T-cell (primary cell): ENCODE measurements around the gene PNKD. TPM values are rescaled to one million over a fixed set of nuclear protein-coding genes. Genes with fewer than 3 reads are reported as not detected.

Source experiments
- ATAC-seq, 4 experiments: fragments of 200-7000 bp in 3 of 4; fragments of 150-1000 bp in 1 of 4; cut with Tn5 transposase; replicated peaks in 1 of 4; 1 replicate in 3 of 4; 2 replicates in 1 of 4; pipeline ENCODE4 v1.10.0; 2021; ENCODE audit warnings: moderate library complexity in 3 of 4, mild to moderate bottlenecking in 2 of 4, moderate number of reproducible peaks in 1 of 4
- CTCF ChIA-PET, 2 donors: fragments of 300-600 bp; sonication (Branson Sonifier 250); formaldehyde crosslinking; loops; one replicate each; lab custom pipeline; 2022; ENCODE audit warnings: antibody characterized with exemption in 2 of 2; lab: Charles Lee
- POLR2A ChIA-PET, 2 donors: fragments of 300-600 bp; sonication (Branson Sonifier 250); formaldehyde crosslinking; loops; one replicate each; lab custom pipeline; 2022; ENCODE audit warnings: antibody characterized with exemption in 2 of 2; lab: Charles Lee
- DNase-seq, 35 experiments: peaks; one replicate each; pipeline versions ENCODE4 v3.0.0 to v3.0.0-alpha.2; 2013 to 2023
- H3K27ac ChIP-seq: one replicate; pipeline ENCODE4 v1.5.1; 2013; ENCODE audit warnings: low read length
- H3K27me3 ChIP-seq, 2 experiments: replicated peaks in 1 of 2; 1 replicate in 1 of 2; 2 replicates in 1 of 2; pipeline versions ENCODE4 v1.6.1 to v1.7.0; 2013; ENCODE audit warnings: low read length in 1 of 2, mixed read lengths in 1 of 2; ENCODE audit not compliant: control insufficient read depth in 2 of 2, insufficient read depth in 2 of 2; ENCODE audit errors: extremely low read depth in 1 of 2
- H3K36me3 ChIP-seq, 2 donors: 1 replicate in 1 of 2; 2 replicates in 1 of 2; pipeline versions ENCODE4 v1.6.1 to v1.7.0; 2013; ENCODE audit warnings: low read length in 1 of 2; ENCODE audit not compliant: control insufficient read depth in 2 of 2, insufficient read depth in 1 of 2; ENCODE audit errors: extremely low read depth in 1 of 2
- H3K4me1 ChIP-seq, 2 experiments: 1 replicate in 1 of 2; 2 replicates in 1 of 2; pipeline versions ENCODE4 v1.6.1 to v1.7.0; 2013; ENCODE audit warnings: low read length in 2 of 2, mixed read lengths in 1 of 2; ENCODE audit not compliant: insufficient read depth in 2 of 2, control insufficient read depth in 1 of 2; ENCODE audit errors: extremely low read depth in 1 of 2
- H3K4me3 ChIP-seq, 2 donors: 1 replicate in 1 of 2; 2 replicates in 1 of 2; pipeline versions ENCODE4 v1.5.1 to v1.7.0; 2013; ENCODE audit warnings: mild to moderate bottlenecking in 2 of 2, low read length in 1 of 2, moderate library complexity in 1 of 2; ENCODE audit not compliant: control insufficient read depth in 1 of 2; ENCODE audit errors: extremely low read depth in 1 of 2
- H3K9me3 ChIP-seq: 2 replicates; pipeline ENCODE4 v1.7.0; 2013
- H3K27ac Mint-ChIP-seq, 2 donors: one replicate each; pipeline ENCODE4 v1.8.0; 2020 to 2021; ENCODE audit warnings: mild to moderate bottlenecking in 2 of 2, mixed read lengths in 2 of 2
- H3K27me3 Mint-ChIP-seq, 2 donors: one replicate each; pipeline ENCODE4 v1.8.0; 2021 to 2022; ENCODE audit warnings: mixed read lengths in 2 of 2
- H3K36me3 Mint-ChIP-seq: one replicate; pipeline ENCODE4 v1.8.0; 2021; ENCODE audit warnings: mixed read lengths
- H3K4me1 Mint-ChIP-seq, 3 donors: one replicate each; pipeline ENCODE4 v1.8.0; 2020 to 2022; ENCODE audit warnings: mixed read lengths in 3 of 3, mild to moderate bottlenecking in 1 of 3
- H3K4me3 Mint-ChIP-seq, 3 donors: one replicate each; pipeline ENCODE4 v1.8.0; 2020 to 2022; ENCODE audit warnings: mild to moderate bottlenecking in 3 of 3, mixed read lengths in 3 of 3, moderate library complexity in 3 of 3
- H3K9me3 Mint-ChIP-seq, 3 donors: one replicate each; pipeline ENCODE4 v1.8.0; 2020 to 2022; ENCODE audit warnings: mixed read lengths in 3 of 3
- WGBS: methylation state at CpG from one replicate; pipeline ENCODE4 v1.1.5; 2013; ENCODE audit warnings: missing lambda C conversion rate; ENCODE audit not compliant: insufficient coverage; 5-methylcytosine and 5-hydroxymethylcytosine counted together
- total RNA-seq, 35 experiments: library from RNA in 6 of 35; stranded (reverse) in 6 of 35; fragments of 120-200 nt in 1 of 35; gene quantifications; one replicate each; pipeline versions ENCODE4 v1.2.1 to v1.2.4 and lab custom pipeline; 2013 to 2026

PNKD gene
- total RNA-seq, 5 donors from 2014 or later (not counting 1 experiment from before 2014, with no cell fraction given) = 17.4 to 33.1 (median 30.6) TPM

DNA sequence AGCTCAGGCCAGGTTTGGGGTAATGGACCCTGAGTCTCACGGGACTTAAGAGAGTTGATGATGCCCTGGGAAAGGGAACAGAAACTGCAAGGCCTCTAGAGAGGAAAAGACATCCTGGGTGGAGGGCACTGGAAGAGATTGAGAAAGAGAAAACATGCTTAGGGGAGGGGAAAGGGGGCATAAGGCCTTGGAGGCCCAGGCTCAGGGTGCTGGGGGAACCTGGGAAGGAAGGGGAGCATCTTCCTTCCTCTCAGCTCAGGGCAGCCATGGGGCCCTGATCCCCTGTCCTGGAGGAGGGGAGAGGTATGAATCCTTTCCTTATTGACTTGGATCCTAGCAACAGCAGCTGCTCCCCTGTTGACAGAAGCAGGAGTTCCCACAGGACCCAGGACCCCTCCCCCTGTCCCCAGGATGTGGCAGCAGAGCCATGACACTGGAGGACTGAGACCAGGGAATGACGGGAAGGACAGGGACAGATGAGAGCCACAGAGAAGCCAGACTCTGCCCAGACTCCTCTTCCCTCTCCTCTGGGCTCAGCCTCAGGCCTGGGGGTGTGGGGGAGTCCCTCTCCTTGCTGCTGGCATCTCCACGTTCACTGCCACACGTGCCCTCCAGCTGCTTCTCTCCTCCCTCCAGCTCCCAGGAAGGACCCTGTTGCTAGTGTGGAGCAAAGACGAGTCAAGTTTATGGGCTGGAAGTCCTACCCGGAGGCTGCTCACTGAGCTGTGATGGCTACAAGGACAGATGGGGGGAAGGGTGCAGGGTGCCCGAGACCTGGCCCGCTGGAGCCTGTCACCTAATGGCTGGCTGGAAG is 8.7 kb upstream of the PNKD start:
- 100% methylated on average over 4 of the region's 8 CpGs for WGBS
- no peak overlapping the region for H3K4me3 Mint-ChIP-seq
- no peak overlapping the region for H3K27ac ChIP-seq
- H3K4me3 ChIP-seq = no peak overlapping the region
- peaks cover 19 to 39% (median 20%) of the 10 kb centered on the region in 3 donors for H3K4me1 Mint-ChIP-seq
- H3K9me3 ChIP-seq = no peaks in the 10 kb centered on the region
- no peaks in the 10 kb centered on the region for H3K27me3 Mint-ChIP-seq
- H3K36me3 Mint-ChIP-seq = peaks cover 18% of the 10 kb centered on the region
- ChIA-PET CTCF (interaction anchor here in 1 of 2 donors (0.5 kb wide), 1 partner anchor 37 kb away, joined by 3 read pairs; no protein-coding TSS in a partner anchor), POLR2A (interaction anchor here in 1 of 2 donors (0.6 kb wide), 1 partner anchor 410 kb away, joined by 3 read pairs; no protein-coding TSS in a partner anchor)
- DNase-seq (no peak), ATAC-seq (no peak)
- no peaks in the 10 kb centered on the region for H3K9me3 Mint-ChIP-seq
- H3K27ac Mint-ChIP-seq = peak overlapping the region; percentile 23 to 24
- peaks cover 18 to 36% of the 10 kb centered on the region in 2 donors for H3K36me3 ChIP-seq
- H3K27me3 ChIP-seq = no peaks in the 10 kb centered on the region
- peaks cover 2 to 45% of the 10 kb centered on the region in 2 experiments for H3K4me1 ChIP-seq

GRCh38 chr2:218262237-218262600 is 8.1 kb upstream of the PNKD start:
- no peaks in the 10 kb centered on the region for H3K9me3 ChIP-seq
- peaks cover 2 to 41% of the 10 kb centered on the region in 2 experiments for H3K4me1 ChIP-seq
- no peak overlapping the region for H3K27ac ChIP-seq
- ATAC-seq = no peak
- peaks cover 18 to 39% of the 10 kb centered on the region in 2 donors for H3K36me3 ChIP-seq
- H3K27ac Mint-ChIP-seq = no peak overlapping the region
- H3K4me1 Mint-ChIP-seq = peaks cover 19 to 37% (median 24%) of the 10 kb centered on the region in 3 donors
- CTCF ChIA-PET = no interaction called here
- peaks cover 23% of the 10 kb centered on the region for H3K36me3 Mint-ChIP-seq
- WGBS = 95% methylated on average over 4 of the region's 6 CpGs
- no peak overlapping the region for H3K4me3 Mint-ChIP-seq
- no peak for DNase-seq
- POLR2A ChIA-PET = interaction anchor here in 1 of 2 donors (0.6 kb wide), 1 partner anchor 409 kb away, joined by 3 read pairs; no protein-coding TSS in a partner anchor
- no peak overlapping the region for H3K4me3 ChIP-seq
- H3K27me3 Mint-ChIP-seq = no peaks in the 10 kb centered on the region
- no peaks in the 10 kb centered on the region for H3K9me3 Mint-ChIP-seq
- no peaks in the 10 kb centered on the region for H3K27me3 ChIP-seq

DNA sequence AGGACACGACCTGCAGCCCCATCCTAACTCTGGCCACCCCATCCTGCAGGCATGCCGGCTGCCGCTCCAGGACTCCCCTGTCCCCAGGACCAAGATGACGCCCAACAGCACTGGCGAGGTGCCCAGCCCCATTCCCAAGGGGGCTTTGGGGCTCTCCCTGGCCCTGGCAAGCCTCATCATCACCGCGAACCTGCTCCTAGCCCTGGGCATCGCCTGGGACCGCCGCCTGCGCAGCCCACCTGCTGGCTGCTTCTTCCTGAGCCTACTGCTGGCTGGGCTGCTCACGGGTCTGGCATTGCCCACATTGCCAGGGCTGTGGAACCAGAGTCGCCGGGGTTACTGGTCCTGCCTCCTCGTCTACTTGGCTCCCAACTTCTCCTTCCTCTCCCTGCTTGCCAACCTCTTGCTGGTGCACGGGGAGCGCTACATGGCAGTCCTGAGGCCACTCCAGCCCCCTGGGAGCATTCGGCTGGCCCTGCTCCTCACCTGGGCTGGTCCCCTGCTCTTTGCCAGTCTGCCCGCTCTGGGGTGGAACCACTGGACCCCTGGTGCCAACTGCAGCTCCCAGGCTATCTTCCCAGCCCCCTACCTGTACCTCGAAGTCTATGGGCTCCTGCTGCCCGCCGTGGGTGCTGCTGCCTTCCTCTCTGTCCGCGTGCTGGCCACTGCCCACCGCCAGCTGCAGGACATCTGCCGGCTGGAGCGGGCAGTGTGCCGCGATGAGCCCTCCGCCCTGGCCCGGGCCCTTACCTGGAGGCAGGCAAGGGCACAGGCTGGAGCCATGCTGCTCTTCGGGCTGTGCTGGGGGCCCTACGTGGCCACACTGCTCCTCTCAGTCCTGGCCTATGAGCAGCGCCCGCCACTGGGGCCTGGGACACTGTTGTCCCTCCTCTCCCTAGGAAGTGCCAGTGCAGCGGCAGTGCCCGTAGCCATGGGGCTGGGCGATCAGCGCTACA is 7.4 kb upstream of the PNKD start:
- Mint-ChIP-seq H3K4me1 (peaks cover 18 to 36% (median 22%) of the 10 kb centered on the region in 3 donors), H3K9me3 (no peaks in the 10 kb centered on the region), H3K4me3 (no peak overlapping the region), H3K36me3 (peaks cover 28% of the 10 kb centered on the region), H3K27ac (no peak overlapping the region), H3K27me3 (no peaks in the 10 kb centered on the region)
- peaks cover 18 to 43% of the 10 kb centered on the region in 2 donors for H3K36me3 ChIP-seq
- no peak for DNase-seq
- H3K4me3 ChIP-seq = no peak overlapping the region
- ChIA-PET POLR2A (interaction anchor here in 1 of 2 donors (0.6 kb wide), 1 partner anchor 408 kb away, joined by 3 read pairs; no protein-coding TSS in a partner anchor), CTCF (no interaction called here)
- peaks cover 0 to 39% of the 10 kb centered on the region in 2 experiments for H3K4me1 ChIP-seq
- H3K9me3 ChIP-seq = no peaks in the 10 kb centered on the region
- ATAC-seq = no peak
- 95% methylated on average over 35 of the region's 39 CpGs for WGBS
- H3K27me3 ChIP-seq = no peaks in the 10 kb centered on the region
- H3K27ac ChIP-seq = no peak overlapping the region

- ATAC-seq = no peak
- Mint-ChIP-seq H3K4me3 (no peak overlapping the region), H3K27me3 (no peaks in the 10 kb centered on the region), H3K9me3 (no peaks in the 10 kb centered on the region), H3K27ac (no peak overlapping the region), H3K4me1 (peaks cover 17 to 31% (median 25%) of the 10 kb centered on the region in 3 donors), H3K36me3 (peaks cover 29% of the 10 kb centered on the region)
- peaks cover 2 to 35% of the 10 kb centered on the region in 2 experiments for H3K4me1 ChIP-seq
- ChIA-PET CTCF (interaction anchor here in 1 of 2 donors (0.6 kb wide), 1 partner anchor 20 kb away, joined by 3 read pairs; no protein-coding TSS in a partner anchor), POLR2A (no interaction called here)
- WGBS = 88% methylated on average over 11 of the region's 17 CpGs
- H3K9me3 ChIP-seq = no peaks in the 10 kb centered on the region
- no peak for DNase-seq
- peaks cover 18 to 43% of the 10 kb centered on the region in 2 donors for H3K36me3 ChIP-seq
- H3K4me3 ChIP-seq = no peak overlapping the region
- no peaks in the 10 kb centered on the region for H3K27me3 ChIP-seq
- H3K27ac ChIP-seq = no peak overlapping the region
Observed at GRCh38 chr2:218263817-218264641, 6.3 kb upstream of the PNKD start.

DNA sequence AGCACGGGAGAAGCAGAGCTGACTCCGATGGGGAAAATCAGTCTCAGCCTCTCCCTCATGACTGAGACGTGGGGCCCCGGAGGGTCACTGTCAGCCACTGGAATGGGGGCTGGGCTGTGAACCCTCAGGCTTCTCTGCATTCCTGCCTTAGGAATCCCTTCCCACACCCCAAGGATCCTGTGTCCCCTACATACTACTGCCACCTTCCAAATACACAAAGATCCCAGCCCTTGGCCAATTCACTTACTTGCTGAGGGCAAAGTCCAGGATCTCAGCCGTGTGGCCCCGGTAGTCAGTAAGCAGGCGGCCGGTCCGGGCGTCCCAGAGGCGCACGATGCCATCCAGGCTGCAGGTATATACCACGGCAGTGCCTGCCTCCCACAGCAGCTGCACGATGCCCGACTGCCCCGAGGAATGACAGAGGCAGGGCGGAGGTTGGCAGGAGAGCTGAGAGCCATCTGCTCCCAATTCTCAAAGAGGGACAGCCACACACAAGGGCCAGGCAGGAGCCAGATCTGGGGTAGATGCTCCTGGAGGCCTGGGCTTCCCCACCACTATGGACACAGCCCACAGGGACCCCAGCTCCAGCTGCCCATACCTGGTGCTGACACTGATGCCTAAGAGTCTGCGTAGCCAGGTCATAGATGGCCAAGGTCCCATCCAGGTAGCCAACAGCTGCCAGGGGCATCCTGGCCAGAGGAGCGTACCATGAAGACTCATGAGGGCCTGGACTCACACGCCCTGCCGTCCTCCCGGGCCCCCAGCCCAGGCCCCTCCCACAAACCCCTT is 5.4 kb upstream of the PNKD start:
- peaks cover 4 to 36% of the 10 kb centered on the region in 2 experiments for H3K4me1 ChIP-seq
- Mint-ChIP-seq H3K4me3 (no peak overlapping the region), H3K4me1 (peaks cover 17 to 31% (median 26%) of the 10 kb centered on the region in 3 donors), H3K9me3 (no peaks in the 10 kb centered on the region), H3K27me3 (no peaks in the 10 kb centered on the region), H3K36me3 (peaks cover 33% of the 10 kb centered on the region), H3K27ac (no peak overlapping the region)
- H3K4me3 ChIP-seq = no peak overlapping the region
- no peak for ATAC-seq
- POLR2A ChIA-PET = no interaction called here
- 94% methylated on average over 21 of the region's 22 CpGs for WGBS
- H3K9me3 ChIP-seq = no peaks in the 10 kb centered on the region
- H3K36me3 ChIP-seq = peaks cover 18 to 43% of the 10 kb centered on the region in 2 donors
- no peaks in the 10 kb centered on the region for H3K27me3 ChIP-seq
- DNase-seq = no peak
- no peak overlapping the region for H3K27ac ChIP-seq
- CTCF ChIA-PET = no interaction called here
